OCI-M1 (cell line): Measurements from ENCODE around the gene ZFYVE27.

Experiments used
- DNase-seq: peaks from one replicate; lab custom pipeline; 2025; lab: John Stamatoyannopoulos, UW

The ZFYVE27 gene

GRCh38 chr10:97789770-97790397 is 53.0 kb downstream of the ZFYVE27 start:
- DNase-seq: no peak

DNA sequence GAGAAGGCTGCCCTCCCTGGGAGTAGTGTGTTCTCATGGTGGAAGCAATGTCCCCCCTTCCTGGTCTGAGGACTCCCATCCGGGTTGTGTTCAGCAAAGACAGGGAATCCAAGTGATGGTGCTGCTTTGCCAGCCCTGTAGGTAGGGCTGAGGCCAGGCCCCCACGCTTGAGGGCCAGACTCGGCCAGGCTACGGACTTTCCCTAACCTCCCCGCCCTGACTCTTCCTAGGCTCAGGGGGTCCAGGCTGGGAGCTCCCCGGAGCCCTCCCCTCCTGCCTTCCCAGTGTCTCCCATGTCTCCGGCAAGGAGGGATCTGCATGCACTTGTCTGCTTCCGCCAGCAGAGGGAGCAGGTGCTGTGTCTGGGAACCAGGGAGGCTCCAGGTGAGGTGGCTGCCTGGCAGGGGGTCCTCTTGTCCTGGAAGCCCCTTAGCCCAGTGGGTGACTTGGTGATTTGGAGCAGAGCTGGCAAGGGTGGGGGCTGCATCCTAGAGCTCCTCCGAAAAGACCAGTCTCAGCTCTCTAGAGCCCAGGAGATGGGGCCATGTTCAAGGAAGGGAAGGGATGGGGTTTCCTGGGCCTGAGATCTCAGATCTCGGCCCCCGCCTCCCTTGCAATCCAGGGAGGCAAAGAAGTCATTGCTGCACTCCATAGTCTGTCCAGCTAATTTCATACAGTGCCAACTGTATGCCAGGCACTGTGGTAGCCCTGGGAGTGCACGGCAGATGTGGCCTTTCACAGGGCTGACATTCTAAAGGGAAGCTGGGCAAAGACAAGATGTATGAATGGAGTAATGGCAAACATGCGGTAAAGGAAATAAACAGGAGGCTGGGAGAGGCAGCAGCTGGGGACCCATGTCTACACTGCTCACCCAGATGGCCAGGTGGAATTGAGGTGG is 55.1 kb downstream of the ZFYVE27 start:
- DNase-seq: peak; percentile 80

DNA sequence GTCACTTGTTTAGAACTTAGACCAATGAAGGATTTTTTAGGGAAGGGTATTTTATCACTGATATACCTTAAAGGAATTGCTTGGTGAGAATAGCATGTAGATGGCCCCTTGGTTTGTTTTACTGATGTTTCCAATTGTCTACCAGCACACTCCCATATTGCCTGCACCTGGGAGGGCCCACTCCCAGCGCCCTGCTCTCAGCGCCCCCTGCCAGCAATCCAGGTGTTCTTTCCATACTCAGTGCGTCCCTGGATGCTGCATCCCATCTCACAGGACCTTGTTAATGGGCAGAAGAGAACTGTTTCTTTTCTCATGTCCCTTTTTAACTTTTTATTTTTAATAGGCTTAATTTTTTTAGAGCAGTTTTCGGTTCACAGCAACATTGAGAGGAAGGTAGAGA is 59.0 kb downstream of the ZFYVE27 start:
- no peak for DNase-seq

GRCh38 chr10:97796651-97797050 is 59.7 kb downstream of the ZFYVE27 start:
- peak; percentile 75 for DNase-seq

DNA sequence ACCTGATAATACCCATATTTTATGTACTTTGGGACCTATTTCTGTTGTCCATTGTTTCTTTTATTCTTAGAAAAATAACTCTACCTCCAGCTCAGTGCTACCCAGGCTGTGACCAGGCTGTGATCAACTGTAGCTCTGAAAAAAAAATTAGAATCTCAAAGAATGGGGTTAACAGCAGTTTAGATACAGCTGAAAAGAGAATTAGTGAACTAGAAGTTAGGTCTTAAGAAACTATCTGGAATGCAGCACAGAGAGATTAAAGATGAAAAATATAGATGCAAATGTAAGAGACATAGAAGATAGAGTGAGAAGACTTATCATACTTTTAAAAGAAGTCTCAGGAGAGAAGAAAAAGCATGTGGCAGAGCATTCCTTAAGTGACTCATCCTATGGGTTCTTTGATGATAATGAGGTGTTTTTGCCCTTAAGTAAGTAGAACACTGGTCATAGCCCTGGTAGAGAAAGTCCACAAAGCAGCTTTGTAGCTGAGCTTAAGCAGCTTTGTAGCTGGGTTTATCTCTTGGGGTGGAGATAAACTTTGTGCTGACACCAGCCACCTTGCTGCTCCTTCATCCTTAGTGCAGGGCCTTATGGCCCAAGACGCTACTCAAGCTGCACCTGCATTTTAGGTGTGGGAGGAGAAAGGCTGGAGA is 62.2 kb downstream of the ZFYVE27 start:
- no peak for DNase-seq

- DNase-seq: no peak
These were observed 63.5 kb downstream of the ZFYVE27 start for GRCh38 chr10:97800474-97800873.

- no peak for DNase-seq
These were observed 64.5 kb downstream of the ZFYVE27 start for GRCh38 chr10:97801422-97801821.

- DNase-seq: no peak
These were observed 68.4 kb downstream of the ZFYVE27 start for GRCh38 chr10:97805096-97805884.

- DNase-seq: no peak
These were observed 69.0 kb downstream of the ZFYVE27 start for GRCh38 chr10:97805949-97806348.

DNA sequence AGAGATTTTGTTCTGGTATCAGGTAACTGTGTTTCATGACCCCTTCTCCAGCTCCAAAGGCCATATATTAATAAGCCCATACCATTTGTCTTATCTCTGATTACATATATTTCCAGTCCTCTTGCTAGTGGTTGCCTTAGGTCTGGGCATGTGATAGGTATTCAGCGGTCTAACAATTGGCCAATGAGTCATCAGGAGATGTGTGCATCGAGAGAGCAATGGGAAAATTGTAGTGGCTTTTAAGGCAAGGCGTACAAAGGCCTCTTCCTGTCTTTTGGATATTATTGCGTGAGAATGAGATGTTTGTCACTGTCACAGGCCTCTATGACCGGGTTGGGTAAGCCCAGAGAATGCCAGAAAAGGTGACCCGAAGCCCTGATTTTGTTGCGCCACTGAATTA is 73.5 kb downstream of the ZFYVE27 start:
- DNase-seq: no peak
